ENCODE data around the gene ZDHHC13.

Gene ZDHHC13

GRCh38 chr11:19201737-19202605, 85.0 kb downstream of the ZDHHC13 start, which contains the start of gene CSRP3:
Gene CSRP3, minus strand, starts transcription at chr11:19201983. Its CDS starts 9,535 bp downstream, at chr11:19192448.
- DNase-seq, result no peak

GRCh38 chr11:19204836-19205235, 87.9 kb downstream of the ZDHHC13 start:
- no peak for DNase-seq

- no peak for DNase-seq
Measured at GRCh38 chr11:19208181-19208580, 91.2 kb downstream of the ZDHHC13 start.

- DNase-seq, result no peak
Measured at GRCh38 chr11:19208959-19209546, 92.1 kb downstream of the ZDHHC13 start.

GRCh38 chr11:19209617-19210370, 92.8 kb downstream of the ZDHHC13 start:
- no peak for DNase-seq

GRCh38 chr11:19216021-19216420, 99.1 kb downstream of the ZDHHC13 start:
- no peak for DNase-seq

GRCh38 chr11:19216709-19217374, 99.9 kb downstream of the ZDHHC13 start:
- no peak for DNase-seq

- DNase-seq, result peak in 19 of 56 donors; percentile 1 to 57 (median 22)
Measured at GRCh38 chr11:19218216-19218615, 101.2 kb downstream of the ZDHHC13 start.

GRCh38 chr11:19218786-19219460, 102.0 kb downstream of the ZDHHC13 start:
- DNase-seq, result peak in 19 of 56 donors; percentile 7 to 58 (median 24)

- peak in 11 of 56 donors; percentile 1 to 34 (median 7) for DNase-seq
Measured at GRCh38 chr11:19220903-19221724, 104.1 kb downstream of the ZDHHC13 start.

GRCh38 chr11:19225123-19225522, 108.2 kb downstream of the ZDHHC13 start:
- no peak for DNase-seq

- no peak for DNase-seq
Measured at GRCh38 chr11:19225581-19225980, 108.6 kb downstream of the ZDHHC13 start.

Data from amygdala (tissue), 56 donors.